Neural cell (in vitro differentiated cells): ENCODE results near the gene MRPL42. TPM values are rescaled to one million over a fixed set of nuclear protein-coding genes. Genes with fewer than 3 reads are reported as not detected.

ENCODE experiments used
- H2AFZ ChIP-seq: fragments of 200-600, 300-800 bp; sonication (generic), shearing (Covaris generic); 2 replicates; pipeline ENCODE4 v1.6.0; 2014; ENCODE audit warnings: low read depth, mild to moderate bottlenecking, antibody characterized with exemption, low read length, moderate library complexity
- H3F3A ChIP-seq: fragments of 200-600 bp; shearing (Covaris generic); 2 replicates; pipeline ENCODE4 v1.6.1; 2016; ENCODE audit warnings: mild to moderate bottlenecking, moderate library complexity, mixed read lengths, antibody characterized with exemption, low read length; ENCODE audit not compliant: insufficient read depth, poor library complexity, severe bottlenecking
- H3K27ac ChIP-seq: fragments of 200-600, 300-800 bp; sonication (generic), shearing (Covaris generic); 2 replicates; pipeline ENCODE4 v1.5.1; 2014; ENCODE audit warnings: mild to moderate bottlenecking, low read length, moderate library complexity
- H3K27me3 ChIP-seq: fragments of 300-800, 200-600 bp; sonication (generic), shearing (Covaris generic); 2 replicates; pipeline ENCODE4 v1.6.0; 2014; ENCODE audit warnings: mild to moderate bottlenecking, low read depth, low read length, moderate library complexity; ENCODE audit not compliant: insufficient read depth
- H3K36me3 ChIP-seq: fragments of 300-800, 200-600 bp; sonication (generic), shearing (Covaris generic); 2 replicates; pipeline ENCODE4 v1.5.1; 2014; ENCODE audit warnings: mild to moderate bottlenecking, antibody characterized with exemption, low read length, moderate library complexity; ENCODE audit not compliant: insufficient read depth
- H3K4me2 ChIP-seq: fragments of 300-800, 200-600 bp; sonication (generic), shearing (Covaris generic); 2 replicates; pipeline ENCODE4 v1.6.0; 2014; ENCODE audit warnings: mild to moderate bottlenecking, low read length
- H3K4me3 ChIP-seq: fragments of 300-800, 200-600 bp; sonication (generic), shearing (Covaris generic); 2 replicates; pipeline ENCODE4 v1.5.1; 2014; ENCODE audit warnings: mild to moderate bottlenecking, low read length, moderate library complexity
- H3K79me2 ChIP-seq: fragments of 200-600 bp; shearing (Covaris generic); replicated peaks from 2 replicates; pipeline ENCODE4 v1.6.0; 2014; ENCODE audit warnings: mild to moderate bottlenecking, low read length, moderate library complexity; ENCODE audit not compliant: insufficient read depth
- H3K9ac ChIP-seq: fragments of 300-800, 200-600 bp; sonication (generic), shearing (Covaris generic); 2 replicates; pipeline ENCODE4 v1.6.1; 2016; ENCODE audit warnings: mild to moderate bottlenecking, low read length, mixed read lengths
- H3K9me2 ChIP-seq: fragments of 200-600 bp; shearing (Covaris generic); 2 replicates; pipeline ENCODE4 v1.6.1; 2016; ENCODE audit warnings: mild to moderate bottlenecking, low read length, mixed read lengths; ENCODE audit not compliant: insufficient read depth
- H3K9me3 ChIP-seq: fragments of 200-600, 300-800 bp; sonication (generic), shearing (Covaris generic); 2 replicates; pipeline ENCODE4 v1.6.1; 2016; ENCODE audit warnings: mild to moderate bottlenecking, mixed run types, low read length, moderate library complexity, mixed read lengths
- H4K20me1 ChIP-seq: fragments of 200-600 bp; shearing (Covaris generic); 2 replicates; pipeline ENCODE4 v1.6.1; 2016; ENCODE audit warnings: mild to moderate bottlenecking, mixed run types; ENCODE audit not compliant: insufficient read depth
- EP300 ChIP-seq: fragments of 450-650 bp; conservative IDR thresholded peaks from 2 replicates; pipeline ENCODE4 v1.6.1; 2014; ENCODE audit warnings: antibody characterized with exemption, mild to moderate bottlenecking, moderate library complexity; ENCODE audit not compliant: poor library complexity, severe bottlenecking
- EZH2 ChIP-seq: fragments of 200-600, 300-800 bp; shearing (Covaris generic), sonication (generic); IDR thresholded peaks from 2 replicates; pipeline ENCODE4 v1.6.1; 2014; ENCODE audit warnings: antibody characterized with exemption, low read length, borderline replicate concordance, mild to moderate bottlenecking; ENCODE audit not compliant: insufficient read depth, poor library complexity, severe bottlenecking
- MXI1 ChIP-seq: fragments of 450-650 bp; conservative IDR thresholded peaks from 2 replicates; pipeline ENCODE4 v1.6.1; 2014; ENCODE audit warnings: antibody characterized with exemption, mild to moderate bottlenecking; ENCODE audit not compliant: poor library complexity, severe bottlenecking
- POLR2AphosphoS5 ChIP-seq: IDR thresholded peaks from 2 replicates; pipeline ENCODE4 v1.6.1; 2012
- RAD21 ChIP-seq: fragments of 450-650 bp; conservative IDR thresholded peaks from 2 replicates; pipeline ENCODE4 v1.6.1; 2014; ENCODE audit warnings: antibody characterized with exemption, mild to moderate bottlenecking, moderate library complexity
- REST ChIP-seq: IDR thresholded peaks from 2 replicates; pipeline ENCODE4 v1.6.1; 2012; ENCODE audit warnings: borderline replicate concordance
- SMC3 ChIP-seq: fragments of 450-650 bp; conservative IDR thresholded peaks from 2 replicates; pipeline ENCODE4 v1.6.1; 2014; ENCODE audit warnings: antibody characterized with exemption, mild to moderate bottlenecking, moderate library complexity; ENCODE audit not compliant: poor library complexity
- TAF1 ChIP-seq: IDR thresholded peaks from 2 replicates; pipeline ENCODE4 v1.6.1; 2012; ENCODE audit warnings: low read depth
- polyA plus RNA-seq: library from polyadenylated mRNA; depleted of rRNA; stranded (reverse); fragments of >200 nt; gene quantifications from 2 replicates; pipeline ENCODE4 v1.2.3, GENCODE V29; 2014
- TF ChIP-seq, protein P1 (sequence below): fragments of 450-650 bp; IDR thresholded peaks from 2 replicates; pipeline ENCODE4 v1.5.1; 2014; ENCODE audit warnings: antibody characterized with exemption, mild to moderate bottlenecking, moderate library complexity; ENCODE audit not compliant: poor library complexity, severe bottlenecking

MRPL42 gene
- polyA plus RNA-seq, 1 donor from 2014 or later, result 260 TPM

GRCh38 chr12:93507165-93507564 is 39.9 kb downstream of the MRPL42 start:
- peaks cover 4% of the 10 kb centered on the region for H3K36me3 ChIP-seq
- TF ChIP-seq SMC3, result no peak
- no peak for TF ChIP-seq TAF1
- TF ChIP-seq, protein P1, sequence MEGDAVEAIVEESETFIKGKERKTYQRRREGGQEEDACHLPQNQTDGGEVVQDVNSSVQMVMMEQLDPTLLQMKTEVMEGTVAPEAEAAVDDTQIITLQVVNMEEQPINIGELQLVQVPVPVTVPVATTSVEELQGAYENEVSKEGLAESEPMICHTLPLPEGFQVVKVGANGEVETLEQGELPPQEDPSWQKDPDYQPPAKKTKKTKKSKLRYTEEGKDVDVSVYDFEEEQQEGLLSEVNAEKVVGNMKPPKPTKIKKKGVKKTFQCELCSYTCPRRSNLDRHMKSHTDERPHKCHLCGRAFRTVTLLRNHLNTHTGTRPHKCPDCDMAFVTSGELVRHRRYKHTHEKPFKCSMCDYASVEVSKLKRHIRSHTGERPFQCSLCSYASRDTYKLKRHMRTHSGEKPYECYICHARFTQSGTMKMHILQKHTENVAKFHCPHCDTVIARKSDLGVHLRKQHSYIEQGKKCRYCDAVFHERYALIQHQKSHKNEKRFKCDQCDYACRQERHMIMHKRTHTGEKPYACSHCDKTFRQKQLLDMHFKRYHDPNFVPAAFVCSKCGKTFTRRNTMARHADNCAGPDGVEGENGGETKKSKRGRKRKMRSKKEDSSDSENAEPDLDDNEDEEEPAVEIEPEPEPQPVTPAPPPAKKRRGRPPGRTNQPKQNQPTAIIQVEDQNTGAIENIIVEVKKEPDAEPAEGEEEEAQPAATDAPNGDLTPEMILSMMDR, result no peak
- no peak for TF ChIP-seq POLR2AphosphoS5
- no peak for TF ChIP-seq RAD21
- no peak for TF ChIP-seq EZH2
- no peak for TF ChIP-seq EP300
- TF ChIP-seq MXI1, result no peak
- no peak for TF ChIP-seq REST

GRCh38 chr12:93509506-93509905 is 42.2 kb downstream of the MRPL42 start:
- Histone ChIP-seq H2AFZ (no peak overlapping the region), H3K9me3 (no peaks in the 10 kb centered on the region), H3K9ac (no peak overlapping the region)

More at GRCh38 chr12:93507165-93507564, 39.9 kb downstream of the MRPL42 start:
- Histone ChIP-seq H3K4me3 (no peak overlapping the region), H3K9me3 (no peaks in the 10 kb centered on the region), H2AFZ (no peak overlapping the region), H4K20me1 (no peaks in the 10 kb centered on the region), H3K79me2 (no peaks in the 10 kb centered on the region), H3F3A (no peaks in the 10 kb centered on the region), H3K27ac (no peak overlapping the region), H3K27me3 (no peaks in the 10 kb centered on the region), H3K4me2 (no peak overlapping the region), H3K9me2 (no peaks in the 10 kb centered on the region), H3K9ac (no peak overlapping the region)

More at GRCh38 chr12:93509506-93509905, 42.2 kb downstream of the MRPL42 start:
- no peak overlapping the region for H3K4me3 ChIP-seq
- H3K9me2 ChIP-seq, result no peaks in the 10 kb centered on the region
- H3K79me2 ChIP-seq, result no peaks in the 10 kb centered on the region
- H3K36me3 ChIP-seq, result peaks cover 4% of the 10 kb centered on the region
- no peak overlapping the region for H3K27ac ChIP-seq
- no peaks in the 10 kb centered on the region for H3F3A ChIP-seq
- no peak for TF ChIP-seq SMC3
- TF ChIP-seq RAD21, result no peak
- no peak for TF ChIP-seq REST
- no peak for TF ChIP-seq EZH2
- no peak for TF ChIP-seq POLR2AphosphoS5
- TF ChIP-seq, protein P1, result no peak
- no peak for TF ChIP-seq TAF1
- no peak for TF ChIP-seq MXI1
- no peak for TF ChIP-seq EP300
- no peak overlapping the region for H3K4me2 ChIP-seq
- H4K20me1 ChIP-seq, result no peaks in the 10 kb centered on the region
- no peaks in the 10 kb centered on the region for H3K27me3 ChIP-seq
